Parathyroid adenoma (tissue), 2 donors: Measurements from ENCODE around the gene EAF1.
A peak's percentile ranks its signal among the peaks of the same experiment; 100 is the strongest.
"Not testable (repeated sequence)": the region's sequence is repeated elsewhere in the genome, so short reads cannot be mapped to it uniquely, and the experiment has no call there.

Source experiments
- H2AFZ ChIP-seq: fragments of 300-600 bp; sonication (generic); one replicate; pipeline ENCODE4 v1.7.0; 2017; ENCODE audit warnings: antibody characterized with exemption, mild to moderate bottlenecking
- H3K27ac ChIP-seq: fragments of 300-600 bp; sonication (generic); one replicate; pipeline ENCODE4 v1.7.0; 2017
- H3K27me3 ChIP-seq: fragments of 300-600 bp; sonication (generic); one replicate; pipeline ENCODE4 v1.7.0; 2017; ENCODE audit warnings: low read length; ENCODE audit not compliant: control insufficient read depth, insufficient read depth
- H3K36me3 ChIP-seq: fragments of 300-600 bp; sonication (generic); one replicate; pipeline ENCODE4 v1.7.0; 2017; ENCODE audit warnings: low read length; ENCODE audit not compliant: control insufficient read depth, insufficient read depth
- H3K4me1 ChIP-seq: fragments of 300-600 bp; sonication (generic); one replicate; pipeline ENCODE4 v1.7.0; 2017; ENCODE audit warnings: control low read depth
- H3K4me2 ChIP-seq: fragments of 300-600 bp; sonication (generic); one replicate; pipeline ENCODE4 v1.7.0; 2017; ENCODE audit warnings: low read length
- H3K4me3 ChIP-seq: fragments of 300-600 bp; sonication (generic); one replicate; pipeline ENCODE4 v1.7.0; 2017; ENCODE audit warnings: low read depth, low read length
- H3K79me2 ChIP-seq: fragments of 300-600 bp; sonication (generic); one replicate; pipeline ENCODE4 v1.7.0; 2017; ENCODE audit warnings: control low read depth
- H3K9ac ChIP-seq: fragments of 300-600 bp; sonication (generic); one replicate; pipeline ENCODE4 v1.7.0; 2017; ENCODE audit warnings: mild to moderate bottlenecking
- H3K9me3 ChIP-seq: fragments of 300-600 bp; sonication (generic); one replicate; pipeline ENCODE4 v1.7.0; 2017; ENCODE audit warnings: low read length; ENCODE audit not compliant: control insufficient read depth
- TF ChIP-seq, protein P1 (sequence below): fragments of 300-600 bp; sonication (generic); IDR thresholded peaks from one replicate; pipeline ENCODE4 v1.7.0; 2017; ENCODE audit warnings: antibody characterized with exemption, mild to moderate bottlenecking
- donor health status: primary hyperparathyroidism.

EAF1 gene

GRCh38 chr3:15387735-15388134 lies 39.7 kb upstream of the EAF1 start:
- no peaks in the 10 kb centered on the region for H3K27me3 ChIP-seq
- H3K36me3 ChIP-seq = no peaks in the 10 kb centered on the region
- H3K27ac ChIP-seq = no peak overlapping the region
- no peak overlapping the region for H3K9ac ChIP-seq
- H2AFZ ChIP-seq = no peak overlapping the region
- H3K9me3 ChIP-seq = no peaks in the 10 kb centered on the region
- H3K4me1 ChIP-seq = peaks cover 19% of the 10 kb centered on the region
- TF ChIP-seq, protein P1, sequence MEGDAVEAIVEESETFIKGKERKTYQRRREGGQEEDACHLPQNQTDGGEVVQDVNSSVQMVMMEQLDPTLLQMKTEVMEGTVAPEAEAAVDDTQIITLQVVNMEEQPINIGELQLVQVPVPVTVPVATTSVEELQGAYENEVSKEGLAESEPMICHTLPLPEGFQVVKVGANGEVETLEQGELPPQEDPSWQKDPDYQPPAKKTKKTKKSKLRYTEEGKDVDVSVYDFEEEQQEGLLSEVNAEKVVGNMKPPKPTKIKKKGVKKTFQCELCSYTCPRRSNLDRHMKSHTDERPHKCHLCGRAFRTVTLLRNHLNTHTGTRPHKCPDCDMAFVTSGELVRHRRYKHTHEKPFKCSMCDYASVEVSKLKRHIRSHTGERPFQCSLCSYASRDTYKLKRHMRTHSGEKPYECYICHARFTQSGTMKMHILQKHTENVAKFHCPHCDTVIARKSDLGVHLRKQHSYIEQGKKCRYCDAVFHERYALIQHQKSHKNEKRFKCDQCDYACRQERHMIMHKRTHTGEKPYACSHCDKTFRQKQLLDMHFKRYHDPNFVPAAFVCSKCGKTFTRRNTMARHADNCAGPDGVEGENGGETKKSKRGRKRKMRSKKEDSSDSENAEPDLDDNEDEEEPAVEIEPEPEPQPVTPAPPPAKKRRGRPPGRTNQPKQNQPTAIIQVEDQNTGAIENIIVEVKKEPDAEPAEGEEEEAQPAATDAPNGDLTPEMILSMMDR = no peak
- no peak overlapping the region for H3K4me2 ChIP-seq
- no peak overlapping the region for H3K4me3 ChIP-seq
- H3K79me2 ChIP-seq = no peaks in the 10 kb centered on the region

DNA sequence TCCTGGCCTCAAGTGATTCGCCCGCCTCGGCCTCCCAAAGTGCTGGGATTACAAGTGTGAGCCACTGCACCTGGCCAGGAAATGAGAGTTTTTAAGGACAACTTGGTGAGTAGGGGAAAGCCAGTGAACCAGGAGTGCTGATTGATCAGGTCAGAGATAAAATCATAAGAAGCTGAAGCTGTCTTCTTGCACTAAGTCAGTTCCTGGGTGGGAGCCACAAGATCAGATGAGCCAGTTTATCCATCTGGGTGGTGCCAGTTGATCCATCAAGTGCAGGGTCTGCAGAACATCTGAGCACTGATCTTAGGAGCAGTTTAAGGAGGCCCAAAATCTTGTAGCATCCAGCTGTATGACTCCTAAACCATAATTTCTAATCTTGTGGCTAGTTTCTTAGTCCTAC lies 39.1 kb upstream of the EAF1 start:
- H3K4me3 ChIP-seq, H3K27me3 ChIP-seq, H3K4me2 ChIP-seq, H3K27ac ChIP-seq, H3K9me3 ChIP-seq, H3K79me2 ChIP-seq, H3K36me3 ChIP-seq, H3K9ac ChIP-seq: not testable (repeated sequence)
- Histone ChIP-seq H2AFZ (peak overlapping the region; percentile 46), H3K4me1 (peaks cover 19% of the 10 kb centered on the region)

- Histone ChIP-seq H3K27ac (no peak overlapping the region), H3K9ac (no peak overlapping the region), H3K27me3 (no peaks in the 10 kb centered on the region), H3K4me2 (no peak overlapping the region), H3K36me3 (no peaks in the 10 kb centered on the region), H2AFZ (no peak overlapping the region), H3K9me3 (no peaks in the 10 kb centered on the region), H3K4me1 (peaks cover 19% of the 10 kb centered on the region), H3K4me3 (no peak overlapping the region), H3K79me2 (no peaks in the 10 kb centered on the region)
- TF ChIP-seq, protein P1 = no peak
Measured at GRCh38 chr3:15390460-15390859, 36.9 kb upstream of the EAF1 start.

DNA sequence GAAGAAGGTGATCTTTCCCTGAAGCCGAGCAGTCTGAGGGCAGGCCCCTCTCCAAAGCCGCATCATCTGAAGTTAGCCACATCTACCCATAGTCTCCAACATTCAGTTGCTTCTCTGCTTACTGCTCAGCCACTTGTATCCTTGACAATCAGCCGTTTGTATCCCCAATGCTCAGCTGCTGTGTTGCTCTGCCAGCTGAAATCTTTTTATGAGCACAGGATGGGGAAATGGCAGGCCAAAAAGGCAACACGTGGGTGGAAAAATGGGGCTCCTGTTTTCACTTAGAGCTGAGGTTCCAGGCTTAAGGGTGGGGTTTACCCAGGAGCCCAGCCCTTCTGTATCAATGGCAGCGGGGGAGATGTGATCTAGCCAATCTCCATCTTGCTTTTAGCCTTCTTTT lies 36.4 kb upstream of the EAF1 start:
- Histone ChIP-seq H3K27ac (no peak overlapping the region), H3K4me2 (no peak overlapping the region), H3K27me3 (no peaks in the 10 kb centered on the region), H3K36me3 (no peaks in the 10 kb centered on the region), H3K9ac (no peak overlapping the region), H3K79me2 (no peaks in the 10 kb centered on the region), H2AFZ (no peak overlapping the region), H3K9me3 (no peaks in the 10 kb centered on the region), H3K4me1 (peaks cover 19% of the 10 kb centered on the region), H3K4me3 (no peak overlapping the region)
- TF ChIP-seq, protein P1 = no peak

DNA sequence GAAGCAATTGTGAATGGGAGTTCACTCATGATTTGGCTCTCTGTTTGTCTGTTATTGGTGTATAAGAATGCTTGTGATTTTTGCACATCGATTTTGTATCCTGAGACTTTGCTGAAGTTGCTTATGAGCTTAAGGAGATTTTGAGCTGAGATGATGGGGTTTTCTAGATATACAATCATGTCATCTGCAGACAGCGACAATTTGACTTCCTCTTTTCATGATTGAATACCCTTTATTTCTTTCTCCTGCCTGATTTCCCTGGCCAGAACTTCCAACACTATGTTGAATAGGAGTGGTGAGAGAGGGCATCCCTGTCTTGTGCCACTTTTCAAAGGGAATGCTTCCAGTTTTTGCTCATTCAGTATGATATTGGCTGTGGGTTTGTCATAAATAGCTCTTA lies 34.1 kb upstream of the EAF1 start:
- H2AFZ ChIP-seq, H3K4me3 ChIP-seq, H3K9ac ChIP-seq, H3K9me3 ChIP-seq, H3K27me3 ChIP-seq, H3K79me2 ChIP-seq, H3K4me2 ChIP-seq, H3K36me3 ChIP-seq, H3K4me1 ChIP-seq, H3K27ac ChIP-seq: not testable (repeated sequence)

- not testable (repeated sequence) for H3K4me1 ChIP-seq, H3K36me3 ChIP-seq, H3K79me2 ChIP-seq, H3K27ac ChIP-seq, H2AFZ ChIP-seq, H3K9ac ChIP-seq, H3K9me3 ChIP-seq, H3K27me3 ChIP-seq, H3K4me3 ChIP-seq, H3K4me2 ChIP-seq
Measured at GRCh38 chr3:15398731-15399133, 28.7 kb upstream of the EAF1 start.
